ENCODE measurements around the gene TRPM3.

TRPM3 gene

DNA sequence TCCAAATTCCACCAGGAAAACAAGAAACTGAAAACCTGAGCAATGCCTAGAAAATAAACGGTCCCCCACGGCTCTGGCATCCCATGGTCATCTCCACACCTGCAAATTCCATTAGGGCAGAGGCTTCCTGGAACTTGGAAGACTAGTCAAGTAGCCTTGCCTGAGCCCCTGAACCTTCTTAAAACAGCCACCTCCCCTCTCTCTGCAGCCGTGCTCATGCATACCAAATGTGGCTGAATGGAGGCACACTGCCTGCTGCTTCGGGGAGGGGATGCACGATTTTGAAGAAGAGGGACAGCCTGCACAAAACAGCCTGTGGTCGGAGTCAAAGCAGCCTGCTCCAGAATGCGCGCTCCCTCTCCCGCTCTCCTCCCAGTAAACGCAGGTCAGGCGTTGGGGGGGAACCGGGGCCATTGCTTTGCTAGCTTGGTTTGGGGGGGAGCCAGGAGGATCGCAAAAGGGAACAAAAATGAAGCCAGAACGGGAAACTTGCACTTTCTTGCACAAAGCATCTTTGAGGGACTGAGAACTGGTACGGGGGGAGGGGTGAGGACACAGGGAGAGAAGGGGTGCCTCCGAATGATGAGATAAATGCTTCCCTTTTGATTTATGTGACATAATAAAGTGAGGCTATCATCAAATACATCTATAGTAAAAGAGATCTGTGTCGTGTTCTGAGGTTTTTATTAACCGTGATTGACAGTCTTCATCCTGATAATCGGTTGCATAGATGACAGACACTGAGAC lies at the start of gene TRPM3:
TRPM3 (minus strand) TSS at position 347 of the 747 bp plus-strand sequence; CDS start at position 80, 267 bp downstream.
- no peak for DNase-seq (ENCODE audit: low read depth in 2 of 2)

DNA sequence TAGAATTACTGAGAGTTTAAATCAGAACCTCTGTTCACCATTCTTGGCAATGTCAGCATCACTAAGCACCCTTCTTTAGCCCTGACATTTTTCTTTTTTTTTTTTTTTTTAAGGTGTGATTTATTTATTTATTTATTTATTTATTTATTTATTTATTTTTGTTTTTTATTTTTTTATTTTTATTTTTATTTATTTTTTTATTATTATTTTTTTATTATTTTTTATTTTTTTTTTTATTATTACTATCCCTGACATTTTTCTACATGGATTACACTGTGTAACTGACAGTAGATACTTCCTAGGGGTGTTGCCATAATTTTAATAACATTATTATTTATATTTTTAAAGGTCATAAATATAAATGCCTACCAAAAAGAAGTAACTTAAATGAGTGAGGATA lies 47.0 kb upstream of the TRPM3 start:
- no peak for DNase-seq (ENCODE audit: low read depth in 2 of 2)

DNA sequence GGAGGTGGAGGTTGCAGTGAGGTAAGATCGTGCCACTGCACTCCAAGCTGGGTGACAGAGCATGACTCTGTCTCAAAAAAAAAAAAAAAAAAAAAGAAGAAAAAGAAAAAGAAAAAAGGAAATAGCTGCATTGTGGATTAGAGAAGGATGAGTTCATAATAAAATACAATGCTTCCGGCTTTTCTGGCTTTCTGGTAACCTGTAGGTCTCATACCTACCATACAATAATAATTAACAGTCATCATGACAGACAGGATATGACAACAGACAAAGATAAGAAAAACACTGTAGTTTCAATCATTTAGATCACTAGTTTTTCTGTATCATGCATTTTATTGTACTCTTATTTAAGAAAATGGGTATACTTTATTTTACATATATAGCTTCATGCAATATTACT lies 40.7 kb upstream of the TRPM3 start:
- DNase-seq (ENCODE audit: low read depth in 2 of 2), result no peak

DNA sequence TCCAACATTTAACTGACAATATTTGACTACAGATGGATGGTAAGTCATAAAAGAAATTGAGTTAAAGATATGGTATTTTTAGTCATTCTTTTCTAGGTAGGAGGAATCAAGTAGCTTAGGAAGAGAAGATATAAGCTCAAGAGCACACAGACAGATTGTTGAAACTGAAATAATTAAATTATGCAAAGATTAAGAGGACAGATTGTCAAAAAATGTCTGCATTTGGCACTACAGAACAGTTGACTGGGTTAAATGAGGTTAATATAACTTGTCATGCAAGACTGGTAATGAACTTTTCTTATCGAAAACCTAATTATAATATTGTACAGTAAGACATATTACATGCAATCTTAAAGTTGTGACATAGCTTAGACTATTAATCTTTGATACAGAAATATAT lies 36.3 kb upstream of the TRPM3 start:
- DNase-seq (ENCODE audit: low read depth in 2 of 2), result no peak

DNA sequence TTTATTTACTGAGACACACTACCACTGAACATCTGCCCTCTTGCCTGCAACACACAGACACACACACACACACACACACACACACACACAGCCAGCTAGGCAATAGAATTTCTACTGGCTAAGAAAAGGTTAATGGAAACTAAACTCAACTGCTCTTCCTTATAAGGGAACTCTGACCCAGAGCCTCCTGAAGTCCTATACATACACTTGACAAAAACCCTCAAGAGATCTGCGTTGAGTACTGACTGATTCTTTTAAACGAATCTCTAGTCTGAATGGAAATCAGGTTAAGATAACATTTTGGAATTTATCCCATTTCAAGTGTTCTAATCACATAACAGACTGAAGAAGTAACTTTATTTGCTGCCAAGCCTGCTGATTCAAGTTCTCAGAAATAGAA lies 25.9 kb upstream of the TRPM3 start:
- no peak for DNase-seq (ENCODE audit: low read depth in 2 of 2)

DNA sequence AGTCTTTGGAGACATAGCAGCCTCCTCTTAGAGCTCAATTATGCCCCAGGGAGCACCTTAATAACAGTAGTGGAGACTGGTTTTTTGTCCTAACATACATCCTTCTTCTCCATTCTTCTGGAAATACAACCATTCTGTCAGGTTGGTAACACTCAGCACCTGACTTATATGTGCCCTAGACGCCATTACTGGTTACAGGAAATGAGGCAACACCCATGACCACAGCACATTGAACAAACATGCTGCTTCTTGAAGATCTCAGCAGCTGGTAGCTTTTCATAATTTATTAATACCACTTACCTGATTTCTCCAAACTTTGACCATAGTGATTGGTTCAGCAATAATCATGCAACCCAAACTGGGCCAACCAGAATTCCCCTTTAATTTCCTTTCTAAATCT lies 25.1 kb upstream of the TRPM3 start:
- DNase-seq (ENCODE audit: low read depth in 2 of 2), result no peak

DNA sequence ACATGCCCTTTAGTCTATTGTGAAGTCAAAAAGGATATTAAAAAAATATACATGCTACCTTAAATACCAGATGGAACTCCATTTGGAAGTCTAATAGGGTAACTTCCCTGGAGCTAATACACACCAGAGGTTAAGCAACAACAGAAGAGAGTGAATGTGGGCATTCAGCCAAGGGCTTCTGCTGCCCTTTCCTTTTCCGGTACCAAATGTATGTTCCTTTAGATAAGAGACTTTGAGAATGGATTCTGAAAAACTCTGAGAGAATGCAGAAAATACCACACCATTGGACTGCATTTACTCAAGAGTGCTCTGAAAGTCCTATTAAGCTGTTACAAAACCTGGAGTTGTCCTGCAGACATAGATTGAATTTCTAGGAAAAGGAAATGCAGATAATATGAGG lies 23.8 kb upstream of the TRPM3 start:
- no peak for DNase-seq (ENCODE audit: low read depth in 2 of 2)

DNA sequence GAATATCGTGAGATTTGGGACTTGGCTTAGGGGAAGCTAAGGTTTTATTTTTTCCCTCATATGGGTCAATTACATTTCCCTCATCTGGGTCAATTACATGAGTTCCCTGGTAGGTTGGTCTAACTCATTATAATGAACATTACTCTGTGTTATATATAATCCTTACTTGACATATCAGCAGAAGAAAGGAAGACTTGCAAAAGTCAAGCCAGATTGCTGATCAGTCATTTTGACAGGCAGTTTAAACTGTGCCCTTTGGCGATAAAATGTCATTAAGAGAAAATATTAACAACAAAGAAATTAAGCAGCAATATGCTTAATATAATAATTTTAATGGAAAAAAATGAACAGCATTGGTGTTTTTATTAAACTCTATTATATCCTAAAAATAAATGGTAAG lies 23.1 kb upstream of the TRPM3 start:
- no peak for DNase-seq (ENCODE audit: low read depth in 2 of 2)

DNA sequence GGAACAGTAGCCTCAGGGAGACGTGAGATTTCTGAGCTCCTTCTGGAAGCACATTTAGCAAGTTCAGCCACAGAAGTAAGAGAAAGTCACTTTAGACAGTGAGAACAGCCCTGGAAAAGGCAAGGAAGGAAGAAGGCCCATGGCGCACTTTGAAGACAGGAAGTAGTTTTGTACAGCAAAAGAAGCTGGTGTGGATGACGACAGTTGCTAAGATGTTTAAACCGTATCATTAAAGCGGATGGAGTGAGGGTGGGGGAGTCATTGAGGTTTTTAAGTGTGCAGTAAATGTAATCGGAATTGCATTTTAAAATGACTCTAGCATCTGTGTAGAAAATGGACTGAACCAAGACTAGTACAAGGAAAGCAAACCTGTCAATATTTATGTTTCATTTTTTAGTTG lies 15.3 kb upstream of the TRPM3 start:
- DNase-seq (ENCODE audit: low read depth in 2 of 2), result no peak

DNA sequence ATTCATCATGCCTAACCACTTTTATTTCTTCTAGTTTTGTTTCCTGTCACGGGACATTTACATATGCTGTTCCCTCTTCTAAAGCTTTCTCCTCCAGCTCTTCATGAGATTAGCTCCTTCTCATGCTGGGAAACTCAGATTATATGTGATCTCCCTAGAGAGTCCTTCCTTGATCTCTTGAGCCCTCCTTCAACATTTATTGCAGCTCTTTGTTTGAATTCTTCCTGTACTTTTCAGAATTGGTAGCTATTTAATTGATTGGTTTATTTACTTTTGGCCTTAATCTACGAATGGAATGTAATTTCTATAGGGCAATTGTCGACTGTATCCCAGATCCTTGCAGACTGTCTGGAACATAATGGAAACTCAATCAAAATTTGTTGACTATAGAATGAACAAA lies 9.7 kb upstream of the TRPM3 start:
- DNase-seq (ENCODE audit: low read depth in 2 of 2), result no peak

DNA sequence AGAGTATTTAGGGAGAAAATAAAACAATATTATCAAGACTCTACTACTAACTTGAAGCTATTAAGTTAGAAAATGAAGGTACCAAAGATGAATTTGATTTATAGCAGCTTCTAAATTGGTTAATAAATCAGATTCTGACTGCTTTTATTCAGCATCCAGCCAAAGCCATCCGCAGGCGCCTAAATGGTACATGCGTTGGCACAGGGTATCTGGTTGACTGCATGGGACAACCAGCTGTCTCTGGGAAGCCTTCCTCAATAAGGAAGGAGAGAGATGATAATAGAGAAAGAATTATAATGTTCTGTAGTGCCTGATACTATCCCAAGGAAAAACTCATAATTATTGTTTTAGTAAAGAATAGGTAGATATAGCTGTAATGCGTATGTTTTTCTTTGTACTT lies 9.1 kb upstream of the TRPM3 start:
- no peak for DNase-seq (ENCODE audit: low read depth in 2 of 2)

DNA sequence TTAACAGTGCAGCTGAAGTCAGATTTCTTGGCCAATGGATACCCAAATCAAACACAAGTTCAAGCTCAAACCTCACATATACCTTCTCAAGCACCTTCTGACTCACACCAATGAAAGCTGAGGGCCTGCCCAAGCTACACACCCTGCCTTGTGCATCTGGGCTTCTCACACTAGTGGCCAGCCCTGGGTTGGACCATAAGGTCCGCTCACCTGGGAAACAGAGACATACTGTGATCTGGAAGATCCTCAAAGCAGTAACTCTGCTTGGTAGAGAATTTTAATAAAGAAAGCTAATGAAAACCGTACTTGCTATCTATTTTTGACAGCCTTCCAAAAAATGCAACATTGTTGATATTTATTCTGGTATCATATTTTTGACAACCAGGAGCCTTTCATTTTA lies 7.4 kb upstream of the TRPM3 start:
- no peak for DNase-seq (ENCODE audit: low read depth in 2 of 2)

DNA sequence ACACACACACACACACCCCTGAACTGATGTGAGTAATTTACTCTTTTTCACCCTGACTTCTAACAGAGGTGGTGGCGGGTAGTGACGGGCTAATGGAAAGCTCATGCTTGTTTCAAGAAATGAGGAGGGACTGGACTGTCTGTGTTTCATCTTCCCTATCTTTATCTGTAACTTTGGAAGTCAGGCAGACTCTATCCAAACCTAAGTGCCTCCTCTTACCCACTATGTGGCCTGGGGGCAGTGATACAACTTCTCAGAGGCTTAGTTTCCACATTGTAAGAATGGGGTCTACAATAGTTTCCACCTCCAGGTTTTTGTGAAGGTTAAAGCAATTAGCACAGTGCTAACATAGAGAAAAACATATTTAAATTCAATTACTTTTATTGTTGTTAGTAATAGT lies 5.9 kb upstream of the TRPM3 start:
- no peak for DNase-seq (ENCODE audit: low read depth in 2 of 2)

DNA sequence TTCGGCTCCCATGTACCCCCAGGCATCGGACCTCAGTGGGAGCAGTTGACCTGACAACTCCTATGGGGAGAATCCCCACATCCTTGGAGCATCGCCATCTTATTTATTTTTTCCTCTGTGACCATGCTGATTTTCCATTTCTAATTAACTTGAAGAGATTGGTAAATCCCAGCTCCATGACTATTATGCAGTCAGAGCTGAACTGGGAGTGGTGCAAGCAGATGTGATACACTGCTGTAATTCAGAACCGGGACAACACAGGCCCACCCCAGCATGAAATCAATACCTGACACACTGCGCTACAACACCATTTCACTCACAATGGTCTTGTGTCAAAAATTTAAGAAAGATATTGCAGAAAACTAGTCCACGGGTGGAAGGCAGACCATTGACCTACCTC lies 1.0 kb upstream of the TRPM3 start:
- DNase-seq (ENCODE audit: low read depth in 2 of 2), result no peak

DNA sequence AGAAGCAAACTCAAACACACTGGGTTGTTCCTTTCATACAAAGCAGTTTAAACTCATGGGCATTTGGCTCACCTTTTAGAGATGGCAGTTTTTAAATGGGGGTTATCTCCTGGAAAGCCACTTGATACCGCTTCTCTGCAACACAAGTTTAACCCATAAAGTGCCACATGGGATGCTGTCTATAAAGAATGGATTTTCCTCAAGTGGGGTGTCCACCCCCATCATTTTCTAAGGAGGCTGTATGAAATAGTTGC lies 528 bp upstream of the TRPM3 start:
- no peak for DNase-seq (ENCODE audit: low read depth in 2 of 2)

DNA sequence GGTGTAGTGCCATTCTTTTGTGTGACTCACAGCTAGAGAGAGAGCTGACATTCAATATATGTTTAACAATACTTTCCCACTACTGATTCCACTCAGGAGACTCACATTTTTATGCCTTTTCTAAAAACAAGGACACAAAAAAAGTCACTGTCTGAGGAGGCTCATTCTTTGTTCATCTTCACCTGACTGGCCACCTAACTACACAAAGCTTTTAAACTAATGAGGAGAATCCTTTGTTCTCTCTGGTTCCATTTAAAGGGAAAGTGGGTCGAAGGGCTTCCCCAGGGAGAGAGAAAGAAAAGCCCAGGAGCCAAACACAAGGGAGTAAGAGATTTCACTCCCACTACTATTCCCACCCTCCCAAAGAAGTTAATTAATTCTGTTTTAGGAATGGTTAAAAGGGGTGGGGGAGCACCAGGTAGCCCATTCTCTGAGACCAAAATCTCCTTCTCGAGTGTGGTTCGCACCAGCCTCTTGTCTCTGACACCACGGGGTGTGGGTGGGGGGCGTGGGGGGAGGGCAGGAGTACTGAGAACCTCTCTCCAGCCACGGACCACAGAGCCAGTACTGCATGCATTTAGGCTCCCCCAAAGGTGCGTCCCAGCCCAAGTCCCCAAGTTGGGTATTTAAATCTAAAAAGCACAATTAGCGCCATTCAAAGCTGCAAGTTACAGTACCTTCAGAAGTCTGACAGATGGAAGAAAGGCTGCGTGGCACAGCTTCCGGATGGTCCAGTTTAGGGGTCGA lies 747 bp downstream of the TRPM3 start:
- DNase-seq (ENCODE audit: low read depth in 2 of 2), result no peak

DNA sequence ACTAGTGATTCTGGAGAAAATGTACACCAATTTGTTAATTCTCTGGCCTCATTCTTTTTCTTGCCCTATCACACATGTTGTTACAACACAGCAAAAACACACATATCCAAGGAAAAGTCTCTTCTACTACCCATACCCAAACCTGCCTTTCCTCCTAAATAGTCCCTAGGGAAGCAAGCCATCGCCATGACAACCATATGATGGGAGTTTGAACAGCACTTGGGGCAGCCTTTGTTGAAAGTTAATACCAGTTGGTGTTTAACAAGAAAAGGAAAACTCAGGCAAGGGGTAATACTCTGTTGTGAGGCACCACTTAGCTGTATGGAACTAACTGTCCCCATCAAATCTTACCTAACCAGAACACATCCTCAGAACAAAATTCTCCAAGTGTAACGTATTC lies 1.7 kb downstream of the TRPM3 start:
- DNase-seq (ENCODE audit: low read depth in 2 of 2), result no peak

DNA sequence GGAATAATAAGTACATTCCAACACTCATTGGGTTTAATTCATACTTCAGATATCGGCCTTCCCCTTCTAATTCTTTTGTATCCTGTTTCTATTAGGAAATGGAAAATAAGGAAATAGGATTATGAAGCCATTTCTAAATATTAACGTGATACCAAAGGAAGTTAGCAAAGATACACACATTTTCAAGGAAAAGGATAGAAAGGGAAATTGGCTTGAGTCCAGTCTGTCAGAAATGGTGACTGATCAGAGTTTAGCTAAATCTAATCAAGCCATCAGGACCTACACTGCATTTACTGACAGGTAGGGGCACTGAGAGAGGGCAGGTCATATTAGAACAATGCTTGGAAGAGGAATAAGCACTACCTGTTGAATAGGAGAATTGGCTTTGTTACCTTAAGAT lies 3.1 kb downstream of the TRPM3 start:
- DNase-seq (ENCODE audit: low read depth in 2 of 2), result no peak

DNA sequence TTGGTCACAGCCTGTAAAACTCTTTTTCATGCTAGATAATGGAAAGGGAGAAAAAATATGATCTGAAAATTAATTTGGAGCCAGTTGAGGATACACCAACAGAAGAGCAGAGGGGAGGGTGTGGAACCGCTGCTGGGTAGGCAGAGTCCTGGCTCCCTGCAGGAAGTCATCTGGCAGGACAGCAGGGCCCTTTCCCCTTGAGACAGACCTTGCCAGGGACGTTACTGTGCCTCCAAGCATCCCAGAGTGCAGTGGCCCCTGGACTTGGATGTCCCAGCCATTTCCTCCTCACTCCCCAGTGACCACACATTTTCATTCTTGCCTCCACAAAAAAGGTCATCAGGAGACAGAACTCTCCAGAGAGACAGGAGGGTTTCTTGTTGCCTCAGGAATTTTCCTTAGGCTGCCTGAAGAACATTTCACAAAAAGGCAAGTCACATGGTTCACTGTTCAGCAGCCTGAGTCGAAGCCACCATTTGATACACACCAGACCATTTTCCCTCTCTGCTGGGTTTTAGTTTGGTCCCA lies 5.9 kb downstream of the TRPM3 start:
- no peak for DNase-seq (ENCODE audit: low read depth in 2 of 2)

DNA sequence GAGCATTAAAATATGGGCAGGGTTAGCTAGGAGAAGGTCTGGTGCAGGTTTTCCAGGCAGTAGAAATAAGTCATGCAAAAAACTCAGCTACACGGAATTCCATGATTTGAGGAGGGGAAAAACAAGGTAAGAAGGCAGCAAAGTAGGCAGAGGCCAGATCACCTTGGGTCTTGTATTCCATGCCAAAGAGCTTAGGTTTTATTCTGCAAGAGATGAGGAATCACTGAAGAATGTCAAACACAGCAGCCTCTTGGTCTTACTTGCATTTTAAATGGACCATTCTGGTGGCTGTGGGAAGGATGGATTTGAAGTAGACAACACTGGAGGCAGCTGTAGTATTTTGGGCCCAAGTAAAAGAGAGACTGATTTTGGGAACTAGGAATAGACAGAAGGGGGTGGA lies 8.6 kb downstream of the TRPM3 start:
- no peak for DNase-seq (ENCODE audit: low read depth in 2 of 2)

DNA sequence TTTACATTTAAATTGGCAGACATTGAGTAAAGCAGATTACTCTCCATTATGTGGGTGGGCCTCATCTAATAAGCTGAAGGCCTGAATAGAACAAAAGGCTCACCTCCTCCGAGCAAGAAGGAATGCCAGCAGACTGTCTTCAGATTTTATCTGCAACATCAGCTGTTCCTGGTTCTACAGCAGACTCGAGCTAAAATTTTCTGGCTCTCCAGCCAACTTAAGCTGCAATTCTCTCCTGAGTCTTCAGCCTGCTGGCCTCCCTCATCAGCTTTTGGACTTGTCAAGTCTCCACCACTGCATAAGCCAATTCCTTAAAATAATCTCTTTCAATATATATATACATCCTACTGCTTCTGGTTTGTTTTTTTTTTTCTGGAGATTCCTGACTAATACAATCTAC lies 12.5 kb downstream of the TRPM3 start:
- no peak for DNase-seq (ENCODE audit: low read depth in 2 of 2)

DNA sequence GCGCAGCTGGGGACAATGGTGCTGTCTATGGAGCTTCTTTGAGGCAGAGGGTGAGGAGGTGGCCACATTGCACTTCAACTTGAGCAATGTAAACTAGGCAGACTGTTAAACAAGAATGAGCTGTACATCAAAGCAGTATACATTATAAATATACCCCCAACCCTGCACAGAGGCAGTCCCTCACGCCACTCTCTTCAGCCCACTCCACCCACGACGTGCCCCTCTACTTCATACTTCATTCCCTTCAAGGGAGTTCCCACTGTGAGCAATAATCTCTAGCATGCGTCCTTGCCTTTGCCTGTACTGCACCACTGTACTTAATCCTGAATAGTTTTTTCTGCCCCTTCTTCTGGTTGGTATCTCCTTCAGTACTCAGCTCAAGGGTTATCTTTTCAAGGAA lies 14.4 kb downstream of the TRPM3 start:
- DNase-seq (ENCODE audit: low read depth in 2 of 2), result no peak

DNA sequence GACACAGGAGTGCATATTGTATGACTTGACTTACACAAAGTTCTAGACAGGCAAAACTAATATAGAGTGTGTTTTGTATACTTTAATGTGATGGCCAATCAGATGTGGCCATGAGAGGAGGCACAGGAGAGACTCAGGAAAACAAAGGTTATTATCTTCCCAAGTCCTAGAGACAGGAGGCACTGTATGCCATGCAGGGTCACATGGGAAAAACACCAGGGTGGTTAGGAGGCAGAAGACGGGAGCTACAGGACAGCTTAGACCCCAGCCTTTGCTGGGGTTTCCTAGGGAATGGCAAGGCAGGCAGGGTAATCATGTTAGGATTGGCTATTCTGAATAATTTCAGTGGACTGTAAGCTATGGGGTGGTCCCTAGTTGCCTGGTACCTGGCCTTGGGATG lies 16.2 kb downstream of the TRPM3 start:
- DNase-seq (ENCODE audit: low read depth in 2 of 2), result no peak

DNA sequence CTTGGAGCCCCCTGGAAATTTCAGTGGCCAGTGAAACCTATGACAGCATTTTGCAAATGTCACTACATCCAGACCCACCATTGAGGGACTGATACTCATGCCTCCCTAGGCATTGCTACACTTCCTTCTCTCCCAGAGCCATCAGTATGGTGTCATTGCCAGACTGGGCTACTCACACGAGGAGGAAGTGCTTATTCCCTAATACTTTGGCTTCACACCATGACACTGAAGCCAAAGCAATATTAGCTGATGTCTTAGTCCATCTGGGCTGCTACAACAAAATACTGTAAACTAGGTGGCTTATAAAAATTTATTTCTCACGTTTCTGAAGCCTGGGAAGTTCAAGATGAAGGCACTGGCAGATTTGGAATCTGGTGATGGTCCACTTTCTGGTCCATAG lies 22.6 kb downstream of the TRPM3 start:
- DNase-seq (ENCODE audit: low read depth in 2 of 2), result no peak

Data from activated CD8-positive, alpha-beta memory T cell treated with anti-CD3 and anti-CD28 coated beads for 4 hours (primary cell).